ENCODE results near the gene MTF1.
"Not testable (repeated sequence)": the region's sequence is repeated elsewhere in the genome, so short reads cannot be mapped to it uniquely, and the experiment has no call there.

MTF1 gene

DNA sequence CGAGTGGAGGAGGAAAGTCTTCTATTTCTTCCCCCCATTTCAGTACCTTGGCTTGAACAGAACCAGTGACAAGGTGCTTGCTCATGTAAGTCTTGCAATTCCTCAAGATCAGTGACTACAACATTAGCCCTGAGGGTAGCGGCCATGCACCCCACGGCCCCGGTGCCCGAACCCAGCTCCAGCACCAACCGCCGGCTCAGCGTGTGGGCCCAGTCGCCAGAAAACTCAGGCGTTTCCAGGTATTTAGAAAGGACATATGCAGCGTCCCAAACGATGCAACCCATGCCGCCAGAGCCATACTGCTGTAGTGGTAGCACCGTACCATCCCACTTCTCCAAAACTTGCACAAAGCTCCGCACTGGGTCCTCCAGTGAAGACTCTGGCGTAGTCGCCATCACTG lies 76.9 kb downstream of the MTF1 start:
- DNase-seq, result no peak

DNA sequence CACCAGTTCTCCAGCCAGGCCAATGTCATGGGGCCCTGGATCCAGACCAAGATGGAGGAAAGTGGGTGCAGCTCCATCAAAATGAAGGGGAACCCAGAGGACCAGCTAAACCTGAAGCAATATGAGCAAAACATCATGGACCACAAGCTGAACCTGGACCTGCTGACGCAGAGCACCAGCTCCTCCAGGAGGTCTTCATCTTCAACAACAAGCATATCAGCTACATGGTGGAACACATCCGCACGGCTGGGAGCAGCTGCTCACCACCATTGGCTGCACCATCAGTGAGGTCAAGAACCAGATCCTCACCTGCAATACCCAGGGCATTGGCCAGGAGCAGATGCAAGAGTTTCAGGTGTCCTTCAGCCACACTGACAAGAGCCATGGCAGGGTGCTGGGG lies 80.7 kb downstream of the MTF1 start:
- no peak for DNase-seq

- DNase-seq, result no peak
Observed at GRCh38 chr1:37776946-37777516, 82.4 kb downstream of the MTF1 start.

GRCh38 chr1:37771440-37771839 lies 88.0 kb downstream of the MTF1 start:
- DNase-seq, result not testable (repeated sequence)

DNA sequence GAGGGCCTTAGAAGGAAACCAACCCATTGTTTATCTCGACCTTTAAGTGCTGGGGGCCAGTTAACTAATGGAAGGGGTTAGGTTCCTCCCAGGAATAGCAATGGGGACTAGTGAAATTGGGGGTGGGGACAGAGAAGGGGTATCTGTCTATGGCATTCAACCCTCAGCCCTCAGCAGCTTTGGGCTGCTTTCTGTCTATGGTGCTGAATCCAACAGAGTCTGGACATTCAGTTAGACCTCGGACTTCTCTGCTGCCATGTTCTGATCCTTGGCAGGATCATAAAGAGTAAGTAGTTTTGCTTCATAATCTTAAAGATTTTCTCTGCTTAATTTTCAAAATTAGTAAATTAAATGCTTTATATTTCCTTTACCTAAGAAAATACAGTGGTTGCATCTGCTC lies 91.9 kb downstream of the MTF1 start:
- no peak for DNase-seq

DNA sequence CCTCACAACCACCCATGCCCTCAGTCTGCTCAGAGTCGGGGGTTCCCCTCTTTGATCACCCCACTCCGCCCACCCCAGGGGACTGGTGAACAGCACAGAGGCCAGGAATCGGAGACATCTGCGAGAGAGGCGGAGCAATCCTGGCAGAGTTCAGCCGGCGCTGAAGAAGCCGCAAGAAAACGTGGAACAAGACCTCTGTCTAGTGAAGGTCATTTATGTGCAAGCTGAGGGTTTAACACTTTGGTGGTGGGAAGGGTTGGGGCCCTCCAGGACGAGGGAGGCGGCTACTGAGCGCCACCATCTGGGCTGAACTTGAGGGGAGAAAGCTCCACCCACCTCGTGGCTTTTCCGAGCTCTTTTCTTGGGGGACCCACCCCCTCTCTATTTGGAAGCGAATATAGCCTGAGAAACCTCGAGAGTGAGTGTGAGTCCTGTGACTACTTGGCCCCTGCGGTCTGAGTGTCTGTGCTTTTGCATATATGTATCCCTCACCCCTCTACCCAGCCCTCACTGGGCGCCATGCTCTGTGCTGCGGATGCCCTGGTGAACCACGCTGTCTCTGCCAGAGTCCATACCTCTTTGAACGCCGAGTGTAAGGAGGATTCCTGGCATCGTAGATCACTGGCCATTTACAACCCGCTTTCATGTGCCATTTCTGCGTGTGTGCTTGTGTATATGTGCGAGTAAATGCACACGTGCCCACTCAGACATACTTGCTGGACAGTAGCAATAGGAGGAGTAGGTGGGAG lies 93.3 kb downstream of the MTF1 start:
- peak; percentile 30 for DNase-seq

- DNase-seq, result no peak
Observed at GRCh38 chr1:37764888-37765441, 94.4 kb downstream of the MTF1 start, which contains the start of gene EPHA10. TSS of gene EPHA10 (minus strand) at chr1:37765120. CDS start at chr1:37765066, 54 bp downstream.

DNA sequence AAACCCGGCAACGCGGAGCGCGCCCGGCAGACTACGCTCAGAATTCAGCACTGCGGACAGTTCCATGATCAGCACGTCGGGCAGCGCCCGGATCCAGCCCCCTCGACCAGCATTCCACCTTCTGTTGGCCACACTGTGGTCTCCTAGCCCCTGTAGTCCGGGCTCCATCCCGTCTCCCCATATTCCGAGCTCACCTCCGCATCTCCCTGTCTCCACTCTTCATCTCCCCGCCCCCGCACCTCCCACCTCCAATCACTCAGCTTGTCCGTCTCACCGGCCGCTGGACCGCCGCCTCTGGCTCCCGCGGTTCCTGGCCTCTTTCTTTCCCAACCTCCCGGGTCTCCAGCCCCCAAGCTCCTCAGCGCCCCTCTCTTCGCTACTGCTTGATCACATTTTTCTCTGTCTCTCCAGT lies 95.0 kb downstream of the MTF1 start:
- peak; percentile 89 for DNase-seq

- no peak for DNase-seq
Observed at GRCh38 chr1:37763791-37764413, 95.5 kb downstream of the MTF1 start.

DNA sequence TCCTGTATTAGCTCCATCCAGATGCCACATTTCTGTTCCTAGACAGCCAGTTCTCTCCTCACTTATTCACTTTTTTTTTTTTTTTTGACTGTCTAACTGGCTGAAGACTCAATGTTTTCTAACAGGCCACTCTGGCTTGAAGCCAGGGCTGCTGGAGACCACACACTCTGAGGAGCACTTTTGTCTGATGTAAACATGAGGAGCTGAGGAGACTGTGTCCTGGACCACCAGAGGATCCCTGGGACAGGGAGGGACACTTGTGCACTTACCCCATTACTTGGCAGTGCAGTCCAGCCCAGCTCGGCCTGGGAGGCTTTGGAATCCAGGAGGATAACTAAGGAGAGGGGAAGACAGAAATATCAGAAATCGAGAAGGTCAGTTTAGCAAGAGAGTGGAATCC lies 96.9 kb downstream of the MTF1 start:
- DNase-seq, result no peak

GRCh38 chr1:37761416-37762095 lies 97.8 kb downstream of the MTF1 start:
- no peak for DNase-seq
